Astrocyte of the spinal cord (primary cell): ENCODE data around the gene IFITM5.
"Not testable (repeated sequence)": the region's sequence is repeated elsewhere in the genome, so short reads cannot be mapped to it uniquely, and the experiment has no call there.

ENCODE experiments used
- DNase-seq: peaks from one replicate; pipeline ENCODE4 v3.0.0; 2011; ENCODE audit warnings: low read depth, low spot score
- H3K4me3 ChIP-seq: 2 replicates; pipeline ENCODE4 v1.5.1; 2011; ENCODE audit warnings: low read depth, mild to moderate bottlenecking, low read length, moderate library complexity
- CTCF ChIP-seq: IDR thresholded peaks from 2 replicates; pipeline ENCODE4 v1.5.1; 2012; ENCODE audit warnings: low read depth, mild to moderate bottlenecking, low read length, inconsistent platforms
- in situ Hi-C: cut with HindIII; loops from 2 replicates; pipeline ENCODE4 v1.10.0; 2017; ENCODE audit warnings: low sequenced_read_pairs

The IFITM5 gene

GRCh38 chr11:312092-312816 is 12.9 kb upstream of the IFITM5 start:
- in situ Hi-C loops = no loop called here
- H3K4me3 ChIP-seq = no peak overlapping the region
- no peak for DNase-seq
- TF ChIP-seq CTCF = no peak

- peak overlapping the region; percentile 29 for H3K4me3 ChIP-seq
- in situ Hi-C loops = not testable (repeated sequence)
These were observed 11.9 kb upstream of the IFITM5 start for GRCh38 chr11:311013-311748.

GRCh38 chr11:309979-310572 is 10.8 kb upstream of the IFITM5 start:
- DNase-seq, in situ Hi-C loops: not testable (repeated sequence)
- peak overlapping the region; percentile 54 for H3K4me3 ChIP-seq

More at GRCh38 chr11:311013-311748, 11.9 kb upstream of the IFITM5 start:
- DNase-seq = not testable (repeated sequence)

- peak overlapping the region; percentile 54 for H3K4me3 ChIP-seq
- DNase-seq, in situ Hi-C loops: not testable (repeated sequence)
These were observed 9.7 kb upstream of the IFITM5 start for GRCh38 chr11:308740-309665.

- DNase-seq = peak; percentile 84
- in situ Hi-C loops = not testable (repeated sequence)
- peak within 1 kb of the TSS; percentile 54 for H3K4me3 ChIP-seq
- peak; percentile 3 for TF ChIP-seq CTCF
These were observed 8.7 kb upstream of the IFITM5 start, which contains the start of gene IFITM2 for GRCh38 chr11:307766-308708. IFITM2 (plus strand) TSS chr11:307816; CDS start chr11:308193, 377 bp downstream.

GRCh38 chr11:306645-307371 is 7.5 kb upstream of the IFITM5 start:
- DNase-seq = no peak
- TF ChIP-seq CTCF = no peak
- no peak overlapping the region for H3K4me3 ChIP-seq
- in situ Hi-C loops = no loop called here

- no peak for TF ChIP-seq CTCF
- in situ Hi-C loops = no loop called here
- H3K4me3 ChIP-seq = no peak overlapping the region
- DNase-seq = no peak
These were observed 6.5 kb upstream of the IFITM5 start for GRCh38 chr11:305844-306211.
